ENCODE measurements around the gene STKLD1.
"Not testable (repeated sequence)": the region's sequence is repeated elsewhere in the genome, so short reads cannot be mapped to it uniquely, and the experiment has no call there.

STKLD1 gene

DNA sequence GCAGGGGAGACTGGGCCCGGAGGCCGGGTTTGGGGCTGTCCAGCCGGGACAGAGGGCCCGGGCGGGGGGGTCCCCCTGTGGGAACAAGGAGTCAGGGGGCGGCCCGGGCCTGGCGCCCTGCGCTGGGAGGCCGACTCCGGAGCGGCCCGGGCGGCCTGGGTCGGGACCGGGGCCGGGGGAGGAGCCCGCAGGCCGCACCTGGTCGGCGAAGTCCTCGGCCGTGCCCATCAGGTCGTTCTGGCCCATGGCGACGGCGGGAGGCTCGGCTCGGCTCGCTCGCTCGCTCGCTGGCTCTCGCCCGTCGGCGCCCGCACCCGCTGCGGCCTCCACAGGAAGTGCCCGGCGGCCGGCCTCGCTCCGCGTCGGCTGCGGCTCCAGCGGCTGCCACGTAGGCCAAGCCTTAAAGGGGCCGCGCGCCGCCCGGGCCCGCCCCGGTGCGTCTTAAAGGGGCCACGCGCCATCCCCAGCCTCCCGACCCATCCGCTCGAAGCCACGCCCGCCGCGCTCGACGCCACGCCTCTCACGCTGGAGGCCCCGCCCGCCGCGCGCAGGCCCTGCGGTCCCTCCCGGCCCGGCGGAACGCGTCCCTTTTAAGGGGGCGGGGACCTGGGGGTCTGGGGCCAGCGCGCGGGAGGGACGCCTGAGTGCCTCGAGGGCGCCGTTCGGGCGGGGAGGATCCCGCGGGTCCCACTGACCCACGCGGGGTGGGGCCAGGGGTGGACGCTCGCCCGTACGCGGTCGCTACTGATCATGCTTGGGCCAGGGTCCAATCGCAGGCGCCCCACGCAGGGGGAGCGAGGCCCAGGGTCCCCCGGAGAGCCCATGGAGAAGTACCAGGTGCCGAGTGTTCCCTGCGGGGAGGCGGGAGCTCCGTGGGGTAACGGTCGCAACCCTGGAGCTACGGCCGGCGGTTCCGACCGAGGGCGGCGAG, at the start of gene STKLD1, which contains the start of gene SURF4:
Gene STKLD1, plus strand, starts transcription at position 643 of the 931 bp plus-strand sequence. Its CDS starts 108 bp downstream, at position 751.
Gene SURF4, minus strand, starts transcription at position 337 of the 931 bp plus-strand sequence. Its CDS starts 91 bp downstream, at position 246.
- peak; percentile 96 for DNase-seq

DNA sequence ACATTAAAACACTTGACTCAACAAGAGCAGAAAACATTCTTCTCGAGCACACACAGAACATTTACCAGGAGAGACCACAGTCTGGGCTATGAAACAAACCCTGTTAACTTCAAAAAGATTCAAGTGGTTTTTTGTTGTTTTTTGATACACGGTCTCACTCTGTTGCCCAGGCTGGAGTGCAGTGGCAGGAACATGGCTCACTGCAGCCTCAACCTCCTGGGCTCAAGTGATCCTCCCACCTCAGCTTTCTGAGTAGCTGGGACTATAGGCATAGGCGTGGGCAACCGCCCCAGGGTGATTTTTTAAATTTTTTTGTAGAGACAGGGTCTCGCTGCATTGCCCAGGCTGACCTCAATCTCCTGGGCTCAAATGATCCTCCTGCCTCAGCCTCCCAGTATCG, 49.1 kb upstream of the STKLD1 start:
- DNase-seq = not testable (repeated sequence)

DNA sequence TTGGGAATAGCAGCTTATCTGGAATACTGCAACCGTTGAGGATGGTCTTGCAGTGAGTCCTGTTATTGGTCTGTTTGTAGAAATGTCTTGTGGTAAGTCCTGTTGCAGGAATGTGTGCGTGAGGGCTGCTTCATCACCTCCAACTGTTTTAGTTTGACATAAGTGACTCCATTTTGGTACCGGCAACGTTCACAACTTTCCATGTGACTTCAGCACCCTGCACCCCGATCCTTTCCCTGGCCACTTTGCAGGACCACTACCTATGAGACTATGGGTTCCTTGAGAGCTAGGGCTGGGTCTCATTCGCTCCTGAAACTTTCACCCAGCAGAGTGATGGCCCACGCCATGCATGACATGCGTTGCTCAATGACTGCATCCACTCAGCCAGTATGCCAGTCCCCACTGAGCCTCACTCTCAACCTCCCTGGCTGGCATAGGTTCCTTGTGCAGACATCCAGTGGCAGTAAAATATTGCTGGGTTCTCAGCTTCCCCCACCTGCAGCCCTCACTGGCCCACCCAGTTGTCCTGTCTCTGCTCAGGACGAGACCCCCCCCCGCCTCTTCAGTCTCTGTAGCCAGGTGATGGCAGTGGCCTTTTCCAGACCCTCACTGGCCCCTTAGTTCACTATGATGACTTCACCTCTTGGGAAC, 48.2 kb upstream of the STKLD1 start:
- no peak for DNase-seq

DNA sequence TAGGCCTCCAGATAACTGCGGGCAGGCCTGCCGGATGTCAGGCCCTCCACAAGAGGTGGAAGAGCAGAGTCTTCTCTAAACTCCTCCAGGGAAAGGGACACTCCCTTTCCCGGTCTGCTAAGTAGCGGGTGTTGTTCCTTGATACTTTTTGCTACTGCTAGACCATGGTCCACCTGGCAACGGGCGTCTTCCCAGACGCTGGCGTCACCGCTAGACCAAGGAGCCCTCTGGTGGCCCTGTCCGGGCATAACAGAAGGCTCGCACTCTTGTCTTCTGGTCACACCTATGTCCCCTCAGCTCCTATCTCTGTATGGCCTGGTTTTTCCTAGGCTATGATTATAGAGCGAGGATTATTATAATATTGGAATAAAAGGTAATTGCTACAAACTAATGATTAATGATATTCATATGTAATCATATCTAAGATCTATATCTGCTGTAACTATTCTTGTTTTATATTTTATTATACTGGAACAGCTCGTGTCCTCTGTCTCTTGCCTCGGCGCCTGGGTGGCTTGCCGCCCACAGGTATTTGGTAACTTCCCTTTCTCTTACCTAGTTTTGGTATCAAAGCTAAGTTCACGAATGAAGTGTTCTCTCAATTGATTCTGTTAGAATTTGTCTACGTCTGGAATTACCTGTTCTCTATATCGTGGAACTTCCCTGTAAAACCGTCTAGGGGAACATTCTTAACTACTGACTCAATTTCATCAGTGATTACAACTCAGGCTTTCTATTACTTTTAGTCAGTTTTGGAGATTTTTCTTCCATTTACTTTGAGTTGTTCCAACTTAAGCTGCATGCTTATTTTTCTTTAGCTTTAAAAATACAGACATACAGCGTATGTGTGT, 46.6 kb upstream of the STKLD1 start:
- DNase-seq = not testable (repeated sequence)

DNA sequence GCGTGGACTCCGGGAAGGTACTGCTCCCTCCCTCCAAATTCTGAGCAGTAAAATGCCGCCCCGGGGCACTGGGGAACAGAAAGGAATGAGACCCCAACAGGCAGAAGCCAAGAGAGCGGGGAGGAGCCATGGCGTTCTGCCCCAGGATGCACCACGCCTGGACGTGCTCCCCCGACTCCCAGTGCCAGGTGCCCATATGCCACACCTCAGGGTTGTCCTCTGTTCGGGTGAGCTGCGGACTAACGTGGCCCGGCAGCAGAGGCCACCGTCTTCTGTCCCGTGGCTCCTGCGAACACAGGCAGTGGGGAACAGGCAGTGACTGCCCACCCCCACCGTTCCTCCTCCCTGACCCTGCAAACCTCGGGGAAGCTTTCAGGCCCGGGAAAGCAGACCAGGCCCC, 44.9 kb upstream of the STKLD1 start:
- no peak for DNase-seq

DNA sequence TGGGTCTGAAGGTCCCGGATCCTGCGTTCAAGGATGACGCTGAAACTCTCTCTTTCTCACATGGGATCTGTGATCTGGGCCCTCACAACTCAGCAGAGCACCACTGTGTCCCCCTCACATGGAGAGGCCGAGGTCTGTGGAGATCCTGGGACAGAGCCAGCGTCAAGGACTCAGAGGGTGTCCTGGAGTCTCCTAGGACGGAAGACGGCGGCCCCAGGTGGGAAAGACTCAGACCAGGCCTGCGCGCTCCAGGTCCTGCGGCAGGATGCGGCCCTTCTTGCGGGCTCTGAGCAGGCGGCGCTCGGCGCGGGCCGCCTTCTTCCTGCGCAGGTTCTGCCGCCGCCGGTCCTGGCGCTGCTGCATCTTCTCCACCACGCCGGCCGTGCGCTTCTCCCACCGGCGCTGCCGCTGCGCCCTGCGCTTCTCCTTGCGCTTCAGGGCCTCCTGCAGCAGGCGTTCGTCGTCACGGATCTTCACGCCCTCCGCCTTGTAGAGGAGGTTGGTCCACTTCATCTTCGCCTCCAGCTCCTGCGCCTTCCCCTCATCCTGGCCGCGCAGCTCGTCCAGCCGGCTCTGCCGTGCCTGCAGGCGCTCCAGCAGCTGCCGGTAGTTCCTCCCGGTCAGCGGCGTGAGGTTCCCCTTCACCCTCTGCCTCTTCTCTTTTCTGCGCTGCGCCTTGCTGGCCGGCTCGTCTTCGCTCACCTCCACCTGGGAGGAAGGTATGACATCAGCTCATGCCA, 44.4 kb upstream of the STKLD1 start:
- DNase-seq = no peak

DNA sequence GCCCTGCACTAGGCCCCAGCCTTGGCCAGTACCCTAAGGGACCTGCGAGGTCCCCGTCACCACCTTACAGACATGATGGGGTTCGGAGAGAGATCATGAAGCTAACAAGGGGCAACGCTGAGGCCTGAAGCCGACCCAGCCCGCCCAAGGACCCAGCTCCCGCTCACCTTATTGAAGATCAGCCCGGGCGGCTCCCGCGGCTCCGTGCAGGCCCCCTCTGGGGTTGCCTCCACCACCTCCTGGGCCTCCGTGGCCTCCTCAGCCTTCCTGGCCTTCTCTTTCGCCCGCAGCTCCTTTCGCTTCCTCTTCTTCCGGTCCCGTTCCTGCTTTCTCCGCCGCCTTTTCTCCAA, 43.8 kb upstream of the STKLD1 start:
- no peak for DNase-seq

DNA sequence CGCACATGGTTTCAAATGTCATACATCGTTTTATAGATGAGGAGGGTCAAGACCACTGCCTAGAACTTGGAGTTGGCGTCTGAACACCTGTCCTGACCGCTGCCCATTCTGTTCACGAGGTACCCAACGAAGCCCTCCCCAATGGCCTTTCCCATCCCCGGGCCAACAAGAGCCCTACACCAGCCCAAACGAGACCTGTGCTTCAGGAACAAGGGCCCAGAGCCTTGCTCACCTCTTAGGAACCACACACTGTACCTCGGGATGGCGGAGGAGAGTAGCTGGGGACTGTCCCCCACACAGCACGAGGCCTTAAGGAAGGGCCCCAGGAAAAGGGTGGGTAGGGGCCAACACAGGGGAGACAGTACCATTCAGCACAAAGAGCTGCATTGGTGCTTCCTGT, 43.2 kb upstream of the STKLD1 start:
- no peak for DNase-seq

DNA sequence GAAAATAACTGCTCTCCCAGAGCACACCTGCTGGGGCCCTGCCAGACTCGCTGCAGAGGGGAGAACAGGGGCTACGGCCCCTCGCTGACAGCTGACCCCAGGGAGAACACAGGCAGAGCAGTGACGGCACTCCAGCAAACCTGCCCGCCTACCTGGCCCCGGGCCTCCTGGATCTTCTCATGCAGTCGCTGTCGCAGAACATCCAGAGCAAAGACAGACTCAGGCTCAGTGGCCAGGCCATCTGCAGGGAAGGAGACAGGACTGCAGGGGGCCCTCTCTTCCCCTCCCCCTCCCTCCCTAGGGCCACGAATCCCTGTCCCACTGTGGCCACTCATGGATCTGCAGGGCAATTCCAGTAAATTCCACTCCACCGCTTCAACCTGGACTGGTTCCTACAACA, 42.6 kb upstream of the STKLD1 start:
- DNase-seq = no peak

DNA sequence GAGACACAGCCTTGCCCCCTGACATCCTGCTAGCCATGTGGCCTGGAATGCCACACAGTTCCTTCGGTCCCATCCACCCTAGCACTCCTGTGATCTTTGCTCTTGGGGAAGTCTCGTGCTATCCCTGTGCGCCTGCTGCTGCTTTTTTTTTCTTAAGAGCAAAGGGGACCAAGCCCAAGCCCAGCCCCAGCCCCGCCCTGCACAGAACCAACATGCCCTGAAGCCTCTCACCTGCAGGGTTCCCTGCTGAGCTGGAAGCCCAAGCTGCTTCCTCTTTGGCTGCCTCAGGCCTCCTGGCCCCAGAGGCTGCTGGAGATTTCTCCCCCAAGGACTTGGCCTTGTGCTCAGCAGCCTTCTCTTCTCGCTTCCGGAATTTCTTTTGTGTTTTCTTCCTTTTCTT, 42.0 kb upstream of the STKLD1 start:
- no peak for DNase-seq

DNA sequence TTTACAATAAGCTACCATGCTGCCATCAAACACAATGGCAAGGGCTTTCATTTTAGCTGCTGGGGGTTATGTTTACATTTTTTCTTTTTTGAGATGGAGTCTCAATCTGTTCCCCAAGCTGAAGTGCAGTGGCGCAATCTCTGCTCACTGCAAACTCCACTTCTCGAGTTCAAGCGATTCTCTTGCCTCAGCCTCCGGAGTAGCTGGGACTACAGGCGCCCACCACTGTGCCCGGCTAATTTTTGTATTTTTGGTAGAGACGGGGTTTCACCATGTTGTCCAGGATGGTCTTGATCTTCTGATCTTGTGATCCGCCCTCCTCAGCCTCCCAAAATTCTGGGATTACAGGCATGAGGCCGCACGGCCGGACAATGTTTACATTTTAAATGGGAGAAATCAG, 41.3 kb upstream of the STKLD1 start:
- not testable (repeated sequence) for DNase-seq

DNA sequence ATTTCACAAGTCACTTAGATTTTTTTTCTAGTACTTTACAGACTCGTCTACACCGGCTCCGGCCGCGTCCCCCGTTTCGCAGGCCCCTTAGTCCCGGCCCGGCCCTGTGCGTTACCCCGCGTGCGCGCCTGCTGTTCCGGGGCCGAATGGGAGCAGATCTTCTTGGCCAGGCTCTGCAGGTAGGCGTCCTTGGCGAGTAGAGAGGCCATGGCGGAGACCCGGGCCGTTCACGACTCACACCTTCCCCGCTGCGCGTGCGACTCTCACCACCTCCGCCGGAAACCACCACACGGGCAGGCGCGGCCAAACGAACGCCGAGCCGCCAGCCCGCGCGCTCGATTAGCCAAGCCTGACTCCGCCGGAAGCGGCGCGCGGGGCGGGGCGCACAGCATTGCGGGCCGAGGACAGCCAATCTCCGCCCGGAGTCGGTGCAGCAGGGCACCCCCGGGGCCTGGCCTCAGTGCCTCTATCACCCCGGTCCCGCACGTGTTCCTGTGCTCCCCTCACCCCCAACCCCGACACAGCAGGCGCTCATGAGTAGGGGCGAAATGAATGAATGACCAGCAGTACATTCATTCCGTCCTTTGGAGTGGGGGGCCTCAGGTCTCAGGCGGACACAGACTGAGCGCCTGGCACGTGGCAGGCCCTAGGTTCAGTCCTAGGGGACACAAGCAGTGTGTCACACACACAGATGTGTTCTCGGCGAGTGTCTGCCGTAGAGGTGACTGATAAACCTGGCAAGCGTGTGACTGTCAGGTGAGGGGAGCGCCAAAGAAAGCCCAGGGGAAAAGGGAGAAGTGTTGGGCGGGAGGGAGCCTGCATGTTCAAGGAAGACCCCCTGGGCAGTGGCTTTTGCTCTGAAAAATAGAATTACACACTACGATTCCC, 40.0 kb upstream of the STKLD1 start, which contains the start of gene SURF6:
Gene SURF6, minus strand, starts transcription at position 265 of the 888 bp plus-strand sequence. Its CDS starts 56 bp downstream, at position 209.
- peak; percentile 96 for DNase-seq

DNA sequence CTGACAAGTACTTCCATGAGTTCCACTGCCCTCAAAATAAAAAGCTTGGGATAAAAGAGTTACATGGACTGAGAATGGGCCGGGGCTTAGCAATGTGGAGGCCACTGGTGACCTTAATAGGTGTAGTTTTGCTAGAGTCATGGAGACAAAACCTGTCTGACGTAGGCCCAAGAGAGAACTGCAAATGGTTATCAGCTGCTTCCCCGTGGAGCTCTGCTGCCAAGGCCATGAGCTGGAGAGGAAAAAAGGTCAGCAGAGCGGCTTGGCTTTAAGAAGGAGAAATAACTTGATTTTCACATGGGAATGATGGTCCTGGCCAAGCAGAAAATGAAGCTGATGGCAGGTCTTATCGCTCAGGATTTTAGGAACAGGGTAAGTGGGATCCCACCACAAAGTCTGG, 36.5 kb upstream of the STKLD1 start:
- DNase-seq = no peak

DNA sequence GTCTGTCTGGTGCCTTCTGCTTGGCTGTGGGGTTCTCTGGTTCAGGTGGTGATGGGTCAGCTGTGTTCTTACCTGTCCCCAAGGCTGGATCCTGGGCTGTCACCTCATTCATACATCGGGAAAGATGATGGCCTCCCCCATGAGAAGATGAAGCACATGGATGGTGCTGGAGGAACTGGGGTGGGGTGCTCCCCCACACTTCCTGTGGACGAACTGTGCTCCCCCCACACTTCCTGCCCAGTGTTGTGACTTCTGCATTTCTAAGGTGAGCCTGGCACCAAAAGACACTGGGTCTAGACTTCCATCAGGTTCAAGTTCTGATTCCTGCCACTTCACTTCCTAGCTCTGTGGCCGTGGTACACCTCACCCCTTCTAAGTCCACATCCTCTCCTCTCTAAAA, 35.9 kb upstream of the STKLD1 start:
- DNase-seq = no peak

DNA sequence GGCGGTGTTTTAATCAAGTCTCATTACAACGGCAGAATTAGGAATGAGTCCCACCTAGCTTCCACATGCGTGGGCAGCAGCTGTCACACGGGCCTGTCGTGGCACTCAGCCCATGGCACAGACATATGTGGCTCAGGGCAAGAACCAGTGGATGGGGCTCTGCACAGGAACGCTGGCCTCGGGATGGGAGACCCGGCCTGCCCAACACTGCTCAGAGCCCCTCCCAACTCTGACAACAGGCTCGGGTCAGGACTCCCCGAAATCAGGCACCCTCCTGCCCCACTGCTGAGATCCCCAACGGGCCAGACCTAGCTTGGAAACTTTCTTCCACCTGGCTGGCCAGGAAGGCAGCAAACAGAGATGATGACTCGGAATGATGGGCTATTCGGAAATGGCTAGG, 35.2 kb upstream of the STKLD1 start:
- DNase-seq = no peak

DNA sequence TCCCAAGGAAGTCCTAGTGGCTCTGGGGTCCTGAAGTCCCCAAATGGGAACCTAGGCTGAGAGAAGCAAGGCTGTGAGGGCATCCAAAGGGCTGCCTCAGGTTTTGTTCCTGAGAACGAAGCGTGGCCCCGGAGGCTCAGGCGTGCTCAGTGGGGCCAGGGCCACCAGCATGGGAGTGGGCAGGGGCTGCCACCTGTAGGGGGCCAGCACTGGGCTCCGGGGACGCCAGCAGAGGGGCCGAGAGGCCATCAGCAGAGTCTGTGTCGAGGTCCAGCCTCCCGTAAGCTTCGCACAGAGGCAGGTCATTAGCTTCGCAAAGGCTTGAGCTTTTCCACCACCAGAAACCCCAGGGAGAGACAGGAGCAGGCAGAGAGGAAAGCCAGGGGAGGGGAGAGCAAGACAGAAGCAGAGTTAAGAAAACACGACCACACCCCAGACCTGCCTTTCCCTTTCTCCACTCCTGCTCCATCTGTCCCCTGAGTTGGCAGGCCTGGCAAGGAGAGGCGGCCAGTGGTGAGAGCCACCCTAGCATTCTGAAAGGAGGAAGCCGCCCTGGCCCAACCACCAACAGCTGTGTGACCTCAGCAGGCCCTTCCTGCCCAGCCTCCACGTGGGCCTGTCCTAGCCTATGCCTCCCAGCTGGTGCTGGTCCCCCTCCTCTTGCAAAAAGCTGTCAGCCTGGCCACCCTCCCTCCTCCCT, 34.6 kb upstream of the STKLD1 start:
- no peak for DNase-seq

DNA sequence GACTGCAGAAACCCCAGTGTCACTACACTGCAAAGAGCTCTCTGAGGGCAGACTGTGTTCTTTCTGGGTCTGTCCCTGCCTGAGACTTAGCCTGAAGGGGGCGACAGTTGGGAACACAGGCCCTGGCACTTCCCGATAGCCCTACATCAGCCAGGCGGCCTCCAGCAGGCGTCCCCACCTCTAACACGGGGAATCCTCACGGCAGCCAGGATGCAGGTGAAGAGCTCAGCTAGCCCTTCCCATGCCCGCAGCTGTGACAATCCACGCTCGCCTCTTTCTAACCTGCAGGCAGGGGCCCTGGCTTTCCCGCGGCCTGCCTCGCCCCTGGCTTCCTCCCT, 34.1 kb upstream of the STKLD1 start:
- DNase-seq = no peak

DNA sequence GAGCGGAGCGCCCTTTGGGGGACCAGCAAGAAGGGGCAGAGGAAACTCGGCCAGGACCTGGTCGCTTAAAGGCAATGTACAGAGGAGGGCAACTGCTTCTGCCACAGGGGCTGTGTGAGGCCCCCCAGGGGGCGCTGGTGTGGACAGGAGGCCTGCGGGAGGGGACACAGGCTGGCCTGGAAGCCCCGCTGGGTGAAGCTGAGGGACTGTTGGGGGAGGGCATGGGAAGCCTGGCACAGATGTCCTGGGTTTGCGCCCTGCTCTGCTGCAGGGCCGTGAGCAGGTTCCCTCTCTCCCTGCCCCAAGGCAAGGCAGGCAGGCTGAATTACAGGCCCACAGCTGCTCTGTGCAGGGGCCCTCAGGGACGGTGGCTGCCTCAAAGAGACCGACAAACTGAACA, 33.6 kb upstream of the STKLD1 start:
- DNase-seq = no peak

DNA sequence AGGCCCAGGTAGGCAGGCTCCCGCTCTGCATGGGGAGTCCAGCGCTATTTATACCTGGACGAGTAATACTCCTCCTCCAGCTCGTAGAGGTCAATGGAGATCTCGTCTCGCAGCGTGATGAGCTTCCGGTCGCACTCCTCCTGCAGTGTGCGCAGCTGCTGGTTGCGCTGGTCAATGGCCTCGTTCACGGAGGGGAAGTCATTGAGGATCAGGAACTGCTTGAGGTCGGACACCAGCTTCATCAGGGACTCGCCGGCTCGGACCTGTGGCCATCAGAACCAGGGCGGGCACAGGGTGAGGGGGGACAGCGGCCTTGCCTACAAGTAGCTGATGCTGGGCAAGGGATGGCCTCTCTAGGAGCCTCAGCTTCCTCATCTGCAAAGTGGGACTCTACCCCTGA, 32.1 kb upstream of the STKLD1 start:
- no peak for DNase-seq

DNA sequence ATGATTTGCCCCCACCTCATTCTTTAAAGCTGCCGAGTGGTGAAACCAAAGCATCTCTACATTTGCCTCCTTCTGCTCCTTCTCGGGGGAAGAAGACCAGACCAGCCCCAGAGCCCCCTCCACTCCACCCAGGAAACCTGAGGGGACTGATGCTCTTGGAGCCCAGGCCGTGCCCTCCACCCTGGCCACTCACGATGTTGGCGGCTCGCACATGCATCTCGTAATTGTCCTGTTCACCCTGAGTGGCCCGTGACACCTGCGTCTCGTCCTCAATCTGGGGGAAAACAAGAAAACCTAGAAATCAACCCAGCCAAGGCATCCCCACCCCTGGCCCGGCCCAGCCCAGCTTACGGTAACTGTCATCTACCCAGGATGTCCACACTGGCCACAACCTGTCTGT, 31.2 kb upstream of the STKLD1 start:
- DNase-seq = no peak

DNA sequence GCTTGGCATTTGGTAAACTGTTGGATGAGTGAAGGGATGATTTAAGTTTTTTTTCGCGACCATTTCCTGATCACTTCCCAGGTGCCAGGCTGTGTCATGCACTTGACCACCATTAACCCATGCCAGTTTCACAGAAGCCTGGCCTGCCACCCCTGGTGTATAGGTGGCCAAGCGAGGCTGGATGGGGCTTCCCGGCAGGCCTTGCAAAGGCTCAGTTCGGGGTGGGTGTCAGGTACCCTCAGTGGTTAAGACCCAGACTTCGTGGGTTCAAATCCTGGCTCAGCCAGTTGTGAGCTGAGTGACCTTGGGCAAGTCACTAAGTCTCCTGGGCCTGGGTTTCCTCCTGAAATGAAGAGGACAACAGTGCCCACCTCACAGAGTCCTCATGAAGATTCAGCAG, 30.6 kb upstream of the STKLD1 start:
- no peak for DNase-seq

Measured in NCI-H345 (cell line).